Naive thymus-derived CD4-positive, alpha-beta T cell (primary cell): ENCODE results near the gene CLBA1. TPM values are rescaled to one million over a fixed set of nuclear protein-coding genes. Genes with fewer than 3 reads are reported as not detected.

Experiments
- ATAC-seq: fragments of 150-1000 bp; cut with Tn5 transposase; 2 replicates; pipeline ENCODE4 v1.10.0; 2021; ENCODE audit warnings: mild to moderate bottlenecking, moderate library complexity
- CTCF ChIA-PET: fragments of 350-600 bp; sonication (Branson Sonifier 250); formaldehyde crosslinking; loops from one replicate; lab custom pipeline; 2021; ENCODE audit warnings: antibody characterized with exemption; lab: Charles Lee
- POLR2A ChIA-PET: fragments of 350-600 bp; sonication (Branson Sonifier 250); formaldehyde crosslinking; loops from one replicate; lab custom pipeline; 2021; ENCODE audit warnings: antibody characterized with exemption, inconsistent platforms; lab: Charles Lee
- DNase-seq, 9 donors: peaks; one replicate each; pipeline versions ENCODE4 v3.0.0 to v3.0.0-alpha.2; 2020 to 2022; ENCODE audit warnings: mixed read lengths in 1 of 9
- H3K27ac ChIP-seq: one replicate; pipeline ENCODE4 v1.7.0; 2013; ENCODE audit warnings: mild to moderate bottlenecking, low read depth, low read length, moderate library complexity
- H3K27me3 ChIP-seq, 2 donors: one replicate each; pipeline ENCODE4 v1.7.0; 2013; ENCODE audit warnings: low read length in 2 of 2, mild to moderate bottlenecking in 2 of 2, moderate library complexity in 2 of 2; ENCODE audit not compliant: control insufficient read depth in 2 of 2, insufficient read depth in 2 of 2
- H3K36me3 ChIP-seq, 3 experiments: 1 replicate in 2 of 3; 2 replicates in 1 of 3; pipeline ENCODE4 v1.7.0; 2013; ENCODE audit warnings: low read length in 3 of 3, mild to moderate bottlenecking in 3 of 3, moderate library complexity in 1 of 3; ENCODE audit not compliant: insufficient read depth in 3 of 3, control insufficient read depth in 2 of 3
- H3K4me1 ChIP-seq, 2 donors: one replicate each; pipeline ENCODE4 v1.7.0; 2013; ENCODE audit warnings: low read length in 2 of 2, mild to moderate bottlenecking in 2 of 2, moderate library complexity in 1 of 2; ENCODE audit not compliant: control insufficient read depth in 2 of 2, insufficient read depth in 2 of 2
- H3K4me3 ChIP-seq: 2 replicates; pipeline ENCODE4 v1.7.0; 2013; ENCODE audit warnings: mild to moderate bottlenecking, low read length
- H3K9me3 ChIP-seq, 3 experiments: 1 replicate in 2 of 3; 2 replicates in 1 of 3; pipeline ENCODE4 v1.7.0; 2013; ENCODE audit warnings: low read length in 3 of 3; ENCODE audit not compliant: control insufficient read depth in 2 of 3
- H3K27ac Mint-ChIP-seq, 9 donors: one replicate each; pipeline ENCODE4 v1.8.0; 2020 to 2022; ENCODE audit warnings: mixed read lengths in 9 of 9, mild to moderate bottlenecking in 8 of 9, moderate library complexity in 5 of 9, inconsistent platforms in 2 of 9
- H3K27me3 Mint-ChIP-seq, 5 donors: one replicate each; pipeline ENCODE4 v1.8.0; 2021 to 2022; ENCODE audit warnings: mixed read lengths in 5 of 5, mild to moderate bottlenecking in 1 of 5
- H3K36me3 Mint-ChIP-seq, 5 donors: one replicate each; pipeline ENCODE4 v1.8.0; 2020 to 2022; ENCODE audit warnings: mixed read lengths in 5 of 5, mild to moderate bottlenecking in 3 of 5, inconsistent platforms in 1 of 5
- H3K4me1 Mint-ChIP-seq, 7 donors: one replicate each; pipeline ENCODE4 v1.8.0; 2020 to 2022; ENCODE audit warnings: mixed read lengths in 7 of 7, mild to moderate bottlenecking in 3 of 7, inconsistent platforms in 1 of 7
- H3K4me3 Mint-ChIP-seq, 10 donors: one replicate each; pipeline ENCODE4 v1.8.0; 2020 to 2022; ENCODE audit warnings: mild to moderate bottlenecking in 10 of 10, mixed read lengths in 10 of 10, moderate library complexity in 6 of 10, inconsistent platforms in 2 of 10
- H3K9me3 Mint-ChIP-seq, 11 donors: one replicate each; pipeline ENCODE4 v1.8.0; 2020 to 2022; ENCODE audit warnings: mixed read lengths in 11 of 11, mild to moderate bottlenecking in 4 of 11, inconsistent platforms in 1 of 11, moderate library complexity in 1 of 11
- intact Hi-C, 2 donors: fragments of 100-400 bp; cut with micrococcal nuclease; formaldehyde crosslinking; loops; one replicate each; pipeline ENCODE4 v1.15.1; 2023
- polyA plus RNA-seq, 2 donors: library from polyadenylated mRNA; unstranded; fragments of 300-500 nt; fragmentation: Illumina TruSeq; gene quantifications; one replicate each; pipeline ENCODE4 v1.2.3, GENCODE V29; 2021
- total RNA-seq, 6 experiments: library from RNA in 5 of 6; stranded (reverse) in 5 of 6; gene quantifications; 1 replicate in 5 of 6; 2 replicates in 1 of 6; pipeline ENCODE4 v1.2.3 and lab custom pipeline; 2021 to 2026

CLBA1 gene
- total and polyA plus RNA-seq, 7 experiments from 2014 or later, result 0.26 to 2.1 (median 1.1) TPM

- ChIA-PET CTCF (no interaction called here), POLR2A (no interaction called here)
- no peaks in the 10 kb centered on the region for H3K36me3 ChIP-seq
- H3K9me3 Mint-ChIP-seq, result no peaks in the 10 kb centered on the region
- peaks cover 0 to 4% of the 10 kb centered on the region in 2 donors for H3K4me1 ChIP-seq
- no peak overlapping the region for H3K27ac ChIP-seq
- peaks cover 0 to 41% (median 3%) of the 10 kb centered on the region in 5 donors for H3K27me3 Mint-ChIP-seq
- no peak overlapping the region for H3K27ac Mint-ChIP-seq
- peak in 1 of 9 donors; percentile 0 for DNase-seq
- no peaks in the 10 kb centered on the region for H3K9me3 ChIP-seq
- H3K36me3 Mint-ChIP-seq, result peaks cover 0 to 4% (median 0%) of the 10 kb centered on the region in 5 donors
- no peak overlapping the region for H3K4me3 ChIP-seq
- H3K4me3 Mint-ChIP-seq, result no peak overlapping the region
- no peaks in the 10 kb centered on the region for H3K27me3 ChIP-seq
- intact Hi-C loops, result no loop called here
- no peak for ATAC-seq
- H3K4me1 Mint-ChIP-seq, result peaks cover 4 to 11% (median 8%) of the 10 kb centered on the region in 7 donors
Measured at GRCh38 chr14:104938436-104938835, 47.2 kb upstream of the CLBA1 start.

- Mint-ChIP-seq H3K27ac (no peak overlapping the region), H3K36me3 (peaks cover 0 to 4% (median 0%) of the 10 kb centered on the region in 5 donors), H3K9me3 (no peaks in the 10 kb centered on the region), H3K4me3 (no peak overlapping the region), H3K27me3 (peaks cover 0 to 40% (median 3%) of the 10 kb centered on the region in 5 donors), H3K4me1 (peaks cover 4 to 11% (median 8%) of the 10 kb centered on the region in 7 donors)
- POLR2A ChIA-PET, result no interaction called here
- Histone ChIP-seq H3K9me3 (no peaks in the 10 kb centered on the region), H3K27me3 (no peaks in the 10 kb centered on the region), H3K4me1 (peaks cover 0 to 4% of the 10 kb centered on the region in 2 donors), H3K27ac (no peak overlapping the region), H3K36me3 (no peaks in the 10 kb centered on the region), H3K4me3 (no peak overlapping the region)
- no peak for DNase-seq
- intact Hi-C loops, result no loop called here
- CTCF ChIA-PET, result interaction anchor here (0.9 kb wide), 1 partner anchor 10 kb away, joined by 3 read pairs; no protein-coding TSS in a partner anchor
- ATAC-seq, result no peak
Measured at GRCh38 chr14:104938960-104939359, 46.6 kb upstream of the CLBA1 start.

GRCh38 chr14:104939666-104940410 lies 45.8 kb upstream of the CLBA1 start:
- intact Hi-C loops, result no loop called here
- peaks cover 0 to 32% (median 3%) of the 10 kb centered on the region in 5 donors for H3K27me3 Mint-ChIP-seq
- H3K27me3 ChIP-seq, result no peaks in the 10 kb centered on the region
- no peaks in the 10 kb centered on the region for H3K36me3 Mint-ChIP-seq
- DNase-seq, result no peak
- no peak overlapping the region for H3K4me3 ChIP-seq
- peaks cover 0 to 3% (median under 1%) of the 10 kb centered on the region in 7 donors for H3K4me1 Mint-ChIP-seq
- H3K27ac Mint-ChIP-seq, result no peak overlapping the region
- H3K4me3 Mint-ChIP-seq, result no peak overlapping the region
- no peaks in the 10 kb centered on the region for H3K9me3 ChIP-seq
- no peaks in the 10 kb centered on the region for H3K9me3 Mint-ChIP-seq
- H3K36me3 ChIP-seq, result no peaks in the 10 kb centered on the region
- POLR2A ChIA-PET, result no interaction called here
- H3K4me1 ChIP-seq, result no peaks in the 10 kb centered on the region
- ATAC-seq, result no peak
- no peak overlapping the region for H3K27ac ChIP-seq
- CTCF ChIA-PET, result interaction anchor here (0.9 kb wide), 1 partner anchor 11 kb away, joined by 3 read pairs; no protein-coding TSS in a partner anchor

- CTCF ChIA-PET, result interaction anchor here (0.6 kb wide), 1 partner anchor 124 kb away, joined by 3 read pairs; the partner anchor contains the start of gene GPR132
- no peak overlapping the region for H3K4me3 Mint-ChIP-seq
- H3K27ac Mint-ChIP-seq, result no peak overlapping the region
- POLR2A ChIA-PET, result no interaction called here
- no peak overlapping the region for H3K4me3 ChIP-seq
- no peak overlapping the region for H3K27ac ChIP-seq
- ATAC-seq, result no peak
- no peaks in the 10 kb centered on the region for H3K36me3 Mint-ChIP-seq
- no peak for DNase-seq
- H3K27me3 ChIP-seq, result no peaks in the 10 kb centered on the region
- intact Hi-C loops, result no loop called here
- H3K9me3 ChIP-seq, result no peaks in the 10 kb centered on the region
- no peaks in the 10 kb centered on the region for H3K9me3 Mint-ChIP-seq
- H3K27me3 Mint-ChIP-seq, result peaks cover 0 to 25% (median 3%) of the 10 kb centered on the region in 5 donors
- H3K36me3 ChIP-seq, result no peaks in the 10 kb centered on the region
- H3K4me1 Mint-ChIP-seq, result no peaks in the 10 kb centered on the region
- H3K4me1 ChIP-seq, result no peaks in the 10 kb centered on the region
Measured at GRCh38 chr14:104940526-104941150, 45.0 kb upstream of the CLBA1 start.

- H3K4me3 ChIP-seq, result no peak overlapping the region
- no peaks in the 10 kb centered on the region for H3K4me1 ChIP-seq
- no peaks in the 10 kb centered on the region for H3K36me3 Mint-ChIP-seq
- no peaks in the 10 kb centered on the region for H3K9me3 Mint-ChIP-seq
- ChIA-PET CTCF (no interaction called here), POLR2A (no interaction called here)
- no peaks in the 10 kb centered on the region for H3K27me3 ChIP-seq
- DNase-seq (no peak), ATAC-seq (no peak)
- H3K4me1 Mint-ChIP-seq, result no peaks in the 10 kb centered on the region
- intact Hi-C loops, result no loop called here
- H3K27me3 Mint-ChIP-seq, result peaks cover 0 to 22% (median 3%) of the 10 kb centered on the region in 5 donors
- no peak overlapping the region for H3K27ac Mint-ChIP-seq
- no peaks in the 10 kb centered on the region for H3K9me3 ChIP-seq
- H3K27ac ChIP-seq, result no peak overlapping the region
- H3K4me3 Mint-ChIP-seq, result no peak overlapping the region
- H3K36me3 ChIP-seq, result no peaks in the 10 kb centered on the region
Measured at GRCh38 chr14:104941508-104942365, 43.9 kb upstream of the CLBA1 start.

- no peaks in the 10 kb centered on the region for H3K27me3 ChIP-seq
- H3K27ac Mint-ChIP-seq, result no peak overlapping the region
- H3K9me3 Mint-ChIP-seq, result no peaks in the 10 kb centered on the region
- H3K27ac ChIP-seq, result no peak overlapping the region
- POLR2A ChIA-PET, result no interaction called here
- H3K4me3 ChIP-seq, result no peak overlapping the region
- no peaks in the 10 kb centered on the region for H3K4me1 ChIP-seq
- CTCF ChIA-PET, result no interaction called here
- intact Hi-C loops, result no loop called here
- no peaks in the 10 kb centered on the region for H3K9me3 ChIP-seq
- no peaks in the 10 kb centered on the region for H3K4me1 Mint-ChIP-seq
- no peaks in the 10 kb centered on the region for H3K36me3 Mint-ChIP-seq
- H3K36me3 ChIP-seq, result no peaks in the 10 kb centered on the region
- H3K4me3 Mint-ChIP-seq, result no peak overlapping the region
- DNase-seq (no peak), ATAC-seq (no peak)
- H3K27me3 Mint-ChIP-seq, result peaks cover 0 to 18% (median 3%) of the 10 kb centered on the region in 5 donors
Measured at GRCh38 chr14:104942586-104942985, 43.0 kb upstream of the CLBA1 start.
